GM10266 (cell line): Measurements from ENCODE around the gene SLC22A16.
"Not testable (repeated sequence)": the region's sequence is repeated elsewhere in the genome, so short reads cannot be mapped to it uniquely, and the experiment has no call there.

Experiments
- DNase-seq: peaks from one replicate; pipeline ENCODE4 v3.0.0; 2012; ENCODE audit errors: extremely low spot score
- TF ChIP-seq, protein P1 (sequence below): IDR thresholded peaks from 2 replicates; pipeline ENCODE4 v1.5.1; 2012; ENCODE audit warnings: mild to moderate bottlenecking, low read depth; ENCODE audit not compliant: control insufficient read depth, insufficient read depth; ENCODE audit errors: missing control alignments

Gene SLC22A16

DNA sequence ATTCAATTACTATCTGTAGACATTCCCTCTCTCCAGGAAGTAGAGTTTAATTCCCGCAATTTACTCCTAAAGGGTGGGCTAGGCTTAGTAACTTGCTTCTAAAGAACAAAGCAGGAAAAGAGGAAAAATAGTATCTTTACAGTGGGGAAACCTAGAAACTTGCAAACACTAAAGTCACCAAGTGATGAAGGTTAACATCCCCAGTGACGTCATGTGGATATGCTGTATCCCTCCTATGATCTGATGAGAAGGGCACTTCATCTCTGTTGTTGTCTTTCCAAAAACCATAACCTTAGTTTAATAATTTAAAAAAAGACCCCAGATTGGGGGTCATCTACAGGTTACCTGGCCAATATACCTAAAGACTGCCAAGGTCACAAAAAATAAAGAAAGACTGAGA lies 17.3 kb downstream of the SLC22A16 start:
- TF ChIP-seq, protein P1, sequence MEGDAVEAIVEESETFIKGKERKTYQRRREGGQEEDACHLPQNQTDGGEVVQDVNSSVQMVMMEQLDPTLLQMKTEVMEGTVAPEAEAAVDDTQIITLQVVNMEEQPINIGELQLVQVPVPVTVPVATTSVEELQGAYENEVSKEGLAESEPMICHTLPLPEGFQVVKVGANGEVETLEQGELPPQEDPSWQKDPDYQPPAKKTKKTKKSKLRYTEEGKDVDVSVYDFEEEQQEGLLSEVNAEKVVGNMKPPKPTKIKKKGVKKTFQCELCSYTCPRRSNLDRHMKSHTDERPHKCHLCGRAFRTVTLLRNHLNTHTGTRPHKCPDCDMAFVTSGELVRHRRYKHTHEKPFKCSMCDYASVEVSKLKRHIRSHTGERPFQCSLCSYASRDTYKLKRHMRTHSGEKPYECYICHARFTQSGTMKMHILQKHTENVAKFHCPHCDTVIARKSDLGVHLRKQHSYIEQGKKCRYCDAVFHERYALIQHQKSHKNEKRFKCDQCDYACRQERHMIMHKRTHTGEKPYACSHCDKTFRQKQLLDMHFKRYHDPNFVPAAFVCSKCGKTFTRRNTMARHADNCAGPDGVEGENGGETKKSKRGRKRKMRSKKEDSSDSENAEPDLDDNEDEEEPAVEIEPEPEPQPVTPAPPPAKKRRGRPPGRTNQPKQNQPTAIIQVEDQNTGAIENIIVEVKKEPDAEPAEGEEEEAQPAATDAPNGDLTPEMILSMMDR: no peak
- no peak for DNase-seq

DNA sequence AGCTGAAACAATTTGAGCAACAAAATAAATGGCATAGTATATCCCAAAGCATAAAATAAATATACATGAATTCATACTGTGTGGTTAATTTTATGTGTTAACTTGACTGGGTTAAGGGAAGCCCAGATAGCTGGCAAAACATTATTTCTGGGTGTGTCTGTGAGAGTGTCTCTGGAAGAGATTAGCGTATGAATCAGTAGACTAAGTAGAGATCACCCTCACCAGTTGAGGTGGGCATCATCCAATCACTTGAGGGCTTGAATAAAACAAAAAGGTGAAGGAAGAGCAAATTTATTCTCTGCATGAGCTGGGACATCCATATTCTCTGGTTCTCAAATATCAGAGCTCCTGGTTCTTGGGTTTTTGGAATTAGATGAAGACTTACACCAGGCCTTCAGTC lies 17.9 kb downstream of the SLC22A16 start:
- no peak for DNase-seq
- TF ChIP-seq, protein P1: no peak

DNA sequence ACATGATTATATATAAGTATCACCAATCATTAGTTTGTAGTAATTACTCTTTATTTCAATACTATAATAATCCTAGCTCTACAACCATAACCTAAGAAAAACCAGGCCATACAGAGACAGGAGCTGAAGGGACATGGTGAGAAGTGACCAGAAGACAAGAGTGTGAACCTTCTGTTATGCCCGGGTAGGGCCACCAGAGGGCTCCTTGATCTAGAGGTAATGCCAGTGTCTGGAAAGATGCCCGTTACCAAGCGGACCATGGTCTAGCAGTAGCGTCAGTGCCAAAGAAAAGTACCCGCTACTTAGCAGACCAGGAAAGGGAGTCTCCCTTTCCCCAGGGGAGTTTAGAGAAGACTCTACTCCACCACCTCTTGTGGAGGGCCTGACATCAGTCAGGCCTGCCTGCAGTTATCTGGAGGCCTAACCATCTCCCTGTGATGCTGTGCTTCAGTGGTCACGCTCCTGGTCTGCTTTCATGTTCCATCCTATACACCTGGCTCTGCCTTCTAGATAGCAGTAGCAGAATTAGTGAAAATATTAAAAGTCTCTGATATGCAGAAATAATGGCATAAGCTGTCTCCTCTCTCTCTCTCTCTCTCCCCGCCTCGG lies 18.7 kb downstream of the SLC22A16 start:
- DNase-seq: not testable (repeated sequence)

DNA sequence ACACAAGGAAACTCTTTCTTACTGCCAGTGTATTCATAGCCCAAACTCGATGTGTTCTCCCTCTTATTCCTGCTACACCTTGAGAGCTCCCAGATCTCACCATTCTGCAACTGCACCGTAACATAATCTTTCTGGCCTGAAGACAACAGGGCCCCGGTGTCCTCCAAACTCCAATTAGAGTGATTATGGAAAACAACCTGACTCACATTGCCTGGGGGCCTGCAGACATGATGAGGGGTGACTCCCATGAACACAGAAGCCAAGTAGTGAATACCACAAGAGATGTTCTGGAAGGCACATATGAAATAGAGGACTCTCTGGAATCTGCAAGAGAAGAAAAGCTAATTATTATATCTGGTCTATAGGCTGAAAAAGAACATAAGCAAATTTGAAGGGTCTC lies 19.7 kb downstream of the SLC22A16 start:
- DNase-seq: no peak
- TF ChIP-seq, protein P1: no peak

More for the DNA sequence above, 18.7 kb downstream of the SLC22A16 start:
- TF ChIP-seq, protein P1: peak; percentile 45

DNA sequence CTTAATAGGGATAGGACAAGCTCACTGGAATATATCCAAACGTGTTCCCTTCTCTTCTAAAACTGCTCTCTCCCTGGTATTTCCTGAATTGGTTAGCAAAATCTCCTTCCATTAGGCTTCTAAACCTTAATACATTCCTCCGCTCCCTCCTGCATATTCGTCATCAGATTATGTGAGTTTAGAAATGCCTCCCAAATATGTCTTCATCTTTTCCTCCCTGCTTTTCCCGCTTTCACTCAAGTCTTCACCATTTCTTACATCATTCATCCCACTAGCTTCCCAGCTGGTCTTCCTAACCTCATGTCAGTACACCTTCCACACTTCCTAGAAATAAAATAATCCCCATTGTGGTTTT lies 26.9 kb downstream of the SLC22A16 start:
- DNase-seq: no peak
- TF ChIP-seq, protein P1: no peak

DNA sequence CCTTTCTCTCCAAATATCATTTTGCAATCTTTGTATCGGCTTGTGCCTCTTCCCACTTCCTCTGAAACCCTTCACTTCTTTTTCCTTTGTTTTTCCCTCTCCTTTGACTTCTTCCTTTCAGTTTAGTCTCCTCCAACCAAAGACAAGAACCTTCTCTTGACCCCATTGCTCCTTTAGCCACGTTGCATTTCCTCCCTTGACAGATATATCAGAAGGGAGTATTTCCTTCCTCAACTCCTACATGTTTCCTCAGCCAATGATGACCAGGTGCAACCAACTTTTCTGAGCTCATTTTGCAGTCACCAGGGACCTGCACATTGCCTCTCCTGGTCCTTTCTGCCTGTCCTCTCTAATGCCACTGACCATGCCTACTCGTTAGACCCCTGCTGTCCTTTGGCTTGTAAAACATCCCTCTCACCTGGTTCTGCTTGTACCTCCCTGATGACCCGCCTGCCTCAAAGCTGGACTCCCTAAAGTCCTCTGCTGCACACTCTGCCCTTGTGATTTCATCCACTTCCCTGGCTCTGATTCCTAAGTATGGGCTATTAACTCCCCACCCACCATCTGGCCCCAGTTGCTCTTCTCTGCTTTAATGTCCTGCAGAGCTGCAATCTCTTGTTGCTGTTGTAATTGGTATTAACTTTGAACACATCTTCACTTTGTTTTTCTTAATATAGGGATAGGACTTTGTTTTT lies 27.4 kb downstream of the SLC22A16 start:
- TF ChIP-seq, protein P1: no peak
- DNase-seq: no peak

DNA sequence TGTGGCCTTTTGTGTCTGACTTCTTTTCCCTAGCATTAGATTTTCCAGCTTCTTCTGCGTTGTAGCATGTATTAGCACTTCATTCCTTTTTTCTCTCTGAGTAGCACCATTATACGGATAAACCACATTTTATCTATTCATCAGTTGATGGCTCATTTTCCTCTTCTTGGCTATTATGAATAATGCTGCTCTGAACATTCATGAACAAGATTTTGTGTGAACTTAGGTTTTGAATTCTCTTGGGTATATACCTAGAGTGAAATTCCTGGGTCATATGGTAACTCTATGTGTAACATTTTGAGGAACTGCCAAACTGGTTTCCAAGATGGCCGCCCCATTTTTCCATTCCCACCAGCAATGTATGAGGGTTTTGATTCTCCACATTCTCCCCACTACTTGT lies 28.7 kb downstream of the SLC22A16 start:
- no peak for DNase-seq
- TF ChIP-seq, protein P1: no peak
